GM23248 (cell line): ENCODE results near the gene MRPL45. TPM values are rescaled to one million over a fixed set of nuclear protein-coding genes. Genes with fewer than 3 reads are reported as not detected.

Source experiments
- DNase-seq: peaks from one replicate; pipeline ENCODE4 v3.0.0-alpha.2; 2015
- H2AFZ ChIP-seq: fragments of 200-600 bp; sonication (generic); 2 replicates; pipeline ENCODE4 v1.6.1; 2016; ENCODE audit warnings: antibody characterized with exemption
- H3F3A ChIP-seq: fragments of 200-600 bp; sonication (generic); 2 replicates; pipeline ENCODE4 v1.6.1; 2016; ENCODE audit warnings: mild to moderate bottlenecking, antibody characterized with exemption, mixed run types; ENCODE audit not compliant: insufficient read depth
- H3K27ac ChIP-seq: fragments of 200-600 bp; sonication (generic); 2 replicates; pipeline ENCODE4 v1.5.1; 2016; ENCODE audit warnings: mild to moderate bottlenecking
- H3K27me3 ChIP-seq: fragments of 200-600 bp; sonication (generic); replicated peaks from 2 replicates; pipeline ENCODE4 v1.6.1; 2016; ENCODE audit warnings: mild to moderate bottlenecking; ENCODE audit not compliant: insufficient read depth
- H3K36me3 ChIP-seq: fragments of 200-600 bp; sonication (generic); 2 replicates; pipeline ENCODE4 v1.6.1; 2016; ENCODE audit warnings: low read depth, mild to moderate bottlenecking
- H3K4me1 ChIP-seq: fragments of 200-600 bp; sonication (generic); 2 replicates; pipeline ENCODE4 v1.6.1; 2016; ENCODE audit warnings: mild to moderate bottlenecking; ENCODE audit not compliant: insufficient read depth
- H3K4me2 ChIP-seq: fragments of 200-600 bp; sonication (generic); one replicate; pipeline ENCODE4 v1.6.1; 2016; ENCODE audit warnings: mild to moderate bottlenecking; ENCODE audit not compliant: unreplicated experiment
- H3K4me3 ChIP-seq: fragments of 200-600 bp; sonication (generic); 2 replicates; pipeline ENCODE4 v1.5.1; 2016; ENCODE audit warnings: mild to moderate bottlenecking
- H3K79me2 ChIP-seq: fragments of 200-600 bp; sonication (generic); 2 replicates; pipeline ENCODE4 v1.6.1; 2016; ENCODE audit warnings: mild to moderate bottlenecking; ENCODE audit not compliant: insufficient read depth
- H3K9ac ChIP-seq: fragments of 200-600 bp; sonication (generic); 2 replicates; pipeline ENCODE4 v1.6.1; 2016; ENCODE audit warnings: mild to moderate bottlenecking
- H3K9me2 ChIP-seq: fragments of 200-600 bp; sonication (generic); 2 replicates; pipeline ENCODE4 v1.6.1; 2016; ENCODE audit warnings: mixed run types, mild to moderate bottlenecking, moderate library complexity; ENCODE audit not compliant: insufficient read depth
- H3K9me3 ChIP-seq: fragments of 200-600 bp; sonication (generic); one replicate; pipeline ENCODE4 v1.6.1; 2017; ENCODE audit warnings: low read depth
- H4K20me1 ChIP-seq: fragments of 200-600 bp; sonication (generic); 2 replicates; pipeline ENCODE4 v1.6.0; 2016; ENCODE audit not compliant: insufficient read depth
- EZH2 ChIP-seq: fragments of 200-600 bp; sonication (generic); IDR thresholded peaks from 2 replicates; pipeline ENCODE4 v1.6.1; 2018; ENCODE audit warnings: antibody characterized with exemption, mild to moderate bottlenecking; ENCODE audit not compliant: insufficient read depth, poor library complexity, severe bottlenecking
- EZH2phosphoT487 ChIP-seq: fragments of 200-600 bp; sonication (generic); IDR thresholded peaks from 2 replicates; pipeline ENCODE4 v1.6.1; 2018; ENCODE audit warnings: antibody characterized with exemption, moderate library complexity, mild to moderate bottlenecking, low read depth; ENCODE audit not compliant: insufficient read depth
- WGBS, 2 experiments: methylation state at CpG; one replicate each; pipeline ENCODE4 v1.1.6; 2015 to 2017; ENCODE audit warnings: low lambda C conversion rate in 2 of 2, low coverage in 1 of 2; ENCODE audit errors: missing lambda C conversion rate in 2 of 2; 5-methylcytosine and 5-hydroxymethylcytosine counted together
- in situ Hi-C: fragments of 300-500 bp; cut with MboI; formaldehyde crosslinking; loops from 2 replicates; pipeline ENCODE4 v1.15.0; 2020
- polyA plus RNA-seq: library from polyadenylated mRNA; unstranded; fragments of >200 nt; fragmentation: Nextera tagmentation; extraction: Ambion mirVana; gene quantifications from 2 replicates; pipeline ENCODE4 v1.2.1, GENCODE V29; 2016
- total RNA-seq: library from RNA; depleted of rRNA; stranded (reverse); fragments of >200 nt; shearing (Covaris generic); gene quantifications from 2 replicates; pipeline ENCODE4 v1.2.3, GENCODE V29; 2014

MRPL45 gene
- total and polyA plus RNA-seq, 2 experiments from 2014 or later, result 32.0 to 42.6 TPM

- H3K4me2 ChIP-seq, result no peak overlapping the region
- no peaks in the 10 kb centered on the region for H3K9me3 ChIP-seq
- no peaks in the 10 kb centered on the region for H3K9me2 ChIP-seq
- in situ Hi-C loops, result loop anchor here (5.0 kb wide), 1 partner anchor 62 kb away; no protein-coding TSS in a partner anchor
- DNase-seq, result no peak
- no peak overlapping the region for H3K4me3 ChIP-seq
- H2AFZ ChIP-seq, result no peak overlapping the region
- H3K9ac ChIP-seq, result no peak overlapping the region
- 91 to 96% methylated on average over 7 of the region's 7 CpGs for WGBS, 2 experiments
- no peaks in the 10 kb centered on the region for H3K79me2 ChIP-seq
- no peaks in the 10 kb centered on the region for H3K27me3 ChIP-seq
- no peaks in the 10 kb centered on the region for H4K20me1 ChIP-seq
- no peaks in the 10 kb centered on the region for H3F3A ChIP-seq
- no peaks in the 10 kb centered on the region for H3K36me3 ChIP-seq
- H3K27ac ChIP-seq, result no peak overlapping the region
- no peaks in the 10 kb centered on the region for H3K4me1 ChIP-seq
- TF ChIP-seq EZH2 (no peak), EZH2phosphoT487 (no peak)
These were observed 48.8 kb downstream of the MRPL45 start for GRCh38 chr17:38345743-38346142.

- Histone ChIP-seq H3K4me3 (no peak overlapping the region), H3K4me1 (peaks cover 11% of the 10 kb centered on the region), H3K36me3 (no peaks in the 10 kb centered on the region), H3K9ac (no peak overlapping the region), H3K27ac (no peak overlapping the region), H3K4me2 (no peak overlapping the region), H3K79me2 (peaks cover 21% of the 10 kb centered on the region), H4K20me1 (no peaks in the 10 kb centered on the region), H3F3A (no peaks in the 10 kb centered on the region), H2AFZ (no peak overlapping the region), H3K27me3 (no peaks in the 10 kb centered on the region), H3K9me2 (no peaks in the 10 kb centered on the region), H3K9me3 (no peaks in the 10 kb centered on the region)
- TF ChIP-seq EZH2, result no peak
- no peak for TF ChIP-seq EZH2phosphoT487
- peak; percentile 86 for DNase-seq
- in situ Hi-C loops, result loop anchor here (5.0 kb wide), 1 partner anchor 58 kb away; no protein-coding TSS in a partner anchor
- WGBS, 2 experiments, result 13 to 15% methylated on average over 8 of the region's 8 CpGs
These were observed 52.2 kb downstream of the MRPL45 start for GRCh38 chr17:38349097-38349730.

DNA sequence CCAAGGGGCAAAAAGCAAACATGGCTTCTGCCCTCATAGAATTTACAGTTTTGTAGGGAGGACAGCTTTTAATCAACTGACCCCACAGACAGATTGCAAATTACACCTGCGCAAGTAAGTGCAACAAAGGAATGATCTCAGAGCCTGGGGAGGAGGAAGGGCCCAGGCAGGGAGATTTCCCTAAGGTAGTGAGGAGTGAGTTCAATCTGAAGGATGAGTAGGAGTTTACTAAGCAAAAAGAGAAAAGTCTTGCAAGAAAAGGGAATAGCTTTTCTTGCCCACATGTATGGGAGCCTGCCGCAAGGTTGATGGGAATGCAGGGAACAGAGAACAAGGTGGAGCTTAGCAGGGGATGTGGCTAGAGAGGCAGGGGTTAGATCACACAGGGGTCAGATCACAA is 53.1 kb downstream of the MRPL45 start:
- Histone ChIP-seq H3K9me2 (no peaks in the 10 kb centered on the region), H3F3A (no peaks in the 10 kb centered on the region), H3K27me3 (no peaks in the 10 kb centered on the region), H3K4me1 (peaks cover 14% of the 10 kb centered on the region), H2AFZ (no peak overlapping the region), H3K27ac (no peak overlapping the region), H3K4me2 (no peak overlapping the region), H3K9me3 (no peaks in the 10 kb centered on the region), H3K9ac (no peak overlapping the region), H4K20me1 (no peaks in the 10 kb centered on the region), H3K36me3 (no peaks in the 10 kb centered on the region), H3K4me3 (no peak overlapping the region), H3K79me2 (peaks cover 29% of the 10 kb centered on the region)
- TF ChIP-seq EZH2phosphoT487 (no peak), EZH2 (no peak)
- in situ Hi-C loops, result no loop called here
- no peak for DNase-seq
- WGBS, 2 experiments, result 100% methylated on average over 2 of the region's 2 CpGs

DNA sequence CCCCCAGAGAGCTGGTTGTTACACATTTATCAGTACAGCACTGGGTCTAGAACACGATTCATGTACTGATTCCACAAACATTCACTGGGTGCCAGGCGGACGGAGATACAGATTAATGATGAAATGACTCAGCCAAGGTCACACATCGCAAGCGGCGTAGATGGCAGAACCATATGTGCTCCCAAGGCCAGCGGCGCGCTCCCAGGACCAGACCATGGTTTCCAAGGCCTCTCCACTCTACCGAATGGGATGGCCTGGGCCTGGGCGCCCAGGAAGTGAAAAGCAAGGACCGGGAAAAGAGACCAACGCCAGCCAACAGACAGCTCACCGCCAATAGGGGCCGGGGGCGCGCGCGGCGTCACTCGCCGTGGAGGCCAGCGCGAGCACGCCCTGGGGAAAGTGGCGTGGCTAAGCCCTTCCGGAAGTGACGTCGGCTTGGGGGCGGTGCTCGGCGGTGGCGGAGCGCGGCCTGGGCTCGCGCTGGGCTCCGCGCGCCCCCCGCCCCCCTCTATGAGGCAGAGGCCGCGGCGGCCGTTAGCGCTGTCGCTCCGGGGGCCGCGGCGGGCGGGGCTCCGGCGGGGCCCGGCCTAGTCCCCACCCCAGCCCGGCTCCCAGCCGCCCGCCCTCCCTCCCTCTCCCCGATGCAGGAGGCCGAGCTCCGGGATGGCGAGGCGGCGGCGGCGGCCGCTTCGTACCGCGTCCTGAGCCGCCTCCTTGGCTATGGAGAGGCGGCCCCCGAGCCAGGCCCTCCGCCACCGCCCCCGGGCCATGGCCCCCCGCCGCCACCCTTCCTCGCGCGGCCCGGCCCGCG is 54.6 kb downstream of the MRPL45 start, which contains the start of gene SOCS7:
Gene SOCS7, plus strand, starts transcription at position 433 of the 811 bp plus-strand sequence. Its CDS starts 209 bp downstream, at position 642.
- H3K4me3 ChIP-seq, result peak within 1 kb of the TSS; percentile 89
- peak within 1 kb of the TSS; percentile 69 for H3K27ac ChIP-seq
- H3K36me3 ChIP-seq, result no peaks in the 10 kb centered on the region
- no peak for TF ChIP-seq EZH2
- no peak for TF ChIP-seq EZH2phosphoT487
- H3K4me1 ChIP-seq, result peaks cover 14% of the 10 kb centered on the region
- in situ Hi-C loops, result no loop called here
- H2AFZ ChIP-seq, result peak within 1 kb of the TSS; percentile 96
- no peaks in the 10 kb centered on the region for H3K9me2 ChIP-seq
- no peaks in the 10 kb centered on the region for H3K27me3 ChIP-seq
- peak within 1 kb of the TSS; percentile 80 for H3K9ac ChIP-seq
- 8 to 15% methylated on average over 46 to 82 of the region's 84 CpGs for WGBS, 2 experiments
- peaks cover 45% of the 10 kb centered on the region for H3K79me2 ChIP-seq
- DNase-seq, result peak; percentile 95
- H4K20me1 ChIP-seq, result no peaks in the 10 kb centered on the region
- H3K9me3 ChIP-seq, result no peaks in the 10 kb centered on the region
- peak within 1 kb of the TSS; percentile 92 for H3K4me2 ChIP-seq
- H3F3A ChIP-seq, result no peaks in the 10 kb centered on the region
